PC-3 (cell line): ENCODE data around the gene KRTAP4-11.
"Not testable (repeated sequence)": the region's sequence is repeated elsewhere in the genome, so short reads cannot be mapped to it uniquely, and the experiment has no call there.

Source experiments
- CTCF ChIP-seq: fragments of 300-600 bp; sonication (generic); conservative IDR thresholded peaks from 2 replicates; pipeline ENCODE4 v1.5.1; 2017; ENCODE audit warnings: antibody characterized with exemption, low read depth, mild to moderate bottlenecking, low read length
- EZH2phosphoT487 ChIP-seq: fragments of 300-600 bp; sonication (generic); IDR thresholded peaks from 2 replicates; pipeline ENCODE4 v1.6.1; 2018; ENCODE audit warnings: mild to moderate bottlenecking, antibody characterized with exemption, low read length, borderline replicate concordance

- not testable (repeated sequence) for TF ChIP-seq EZH2phosphoT487, CTCF
These were observed 13.7 kb downstream of the KRTAP4-11 start for GRCh38 chr17:41104386-41105038.
